K562 (cell line): ENCODE results near the gene CSTF2T. TPM values are rescaled to one million over a fixed set of nuclear protein-coding genes. Genes with fewer than 3 reads are reported as not detected.

ENCODE experiments used
- ATAC-seq: fragments of 200-7000 bp; cut with Tn5 transposase; 3 replicates; pipeline ENCODE4 v1.9.1; 2020; ENCODE audit warnings: moderate library complexity
- BruUV-seq: library from RNA; stranded (reverse); fragments of 400-500 nt; replicated peaks from 2 replicates; lab custom pipeline; 2021; lab: Mats Ljungman, UMichigan
- CTCF ChIA-PET: fragments of 300-600 bp; formaldehyde crosslinking; extraction: SDS; loops from one replicate; lab custom pipeline; 2021; ENCODE audit warnings: low intra/inter-chr PET ratio; lab: Yijun Ruan, JAX
- POLR2A ChIA-PET: fragments of 300-600, 350-650 bp; sonication (Branson Sonifier 250); formaldehyde crosslinking; extraction: SDS; loops from one replicate; lab custom pipeline; 2021; ENCODE audit warnings: antibody characterized with exemption, inconsistent platforms; lab: Yijun Ruan, JAX
- DNase-seq, 4 experiments: peaks; one replicate each; pipeline versions ENCODE4 v3.0.0 to v3.0.0-alpha.2; 2011 to 2018; ENCODE audit warnings: low spot score in 3 of 4, mixed read lengths in 3 of 4; ENCODE audit errors: extremely low read depth in 1 of 4
- FAIRE-seq: peaks from 2 replicates; lab custom pipeline; 2011; peaks lifted over from hg19 to GRCh38; lab: Jason Lieb, UNC
- H2AFZ ChIP-seq: 2 replicates; pipeline ENCODE4 v1.6.0; 2011; ENCODE audit warnings: low read depth, low read length, control low read depth, inconsistent platforms
- H3K27ac ChIP-seq: fragments of 200-600 bp; 3 replicates; pipeline ENCODE4 v1.8.0; 2011; ENCODE audit warnings: low read depth, mild to moderate bottlenecking, control low read depth, inconsistent platforms, low read length, moderate library complexity, mixed read lengths; ENCODE audit errors: extremely low read depth
- H3K27me3 ChIP-seq, 2 experiments: fragments of 300-600 bp in 1 of 2; 2 replicates in 1 of 2; 3 replicates in 1 of 2; pipeline versions ENCODE4 v1.6.0 to v1.8.0; 2011; ENCODE audit warnings: inconsistent platforms in 2 of 2, low read length in 2 of 2, mild to moderate bottlenecking in 1 of 2, mixed read lengths in 1 of 2, moderate library complexity in 1 of 2; ENCODE audit not compliant: control insufficient read depth in 2 of 2, insufficient read depth in 2 of 2
- H3K36me3 ChIP-seq: fragments of 300-600 bp; 3 replicates; pipeline ENCODE4 v1.8.0; 2011; ENCODE audit warnings: mild to moderate bottlenecking, low read length, inconsistent platforms; ENCODE audit not compliant: control insufficient read depth, insufficient read depth
- H3K4me1 ChIP-seq, 2 experiments: fragments of 200-600 bp in 1 of 2; replicated peaks in 1 of 2; 2 replicates in 1 of 2; 3 replicates in 1 of 2; pipeline versions ENCODE4 v1.5.1 to v1.8.0; 2011; ENCODE audit warnings: inconsistent platforms in 2 of 2, low read length in 2 of 2, mild to moderate bottlenecking in 1 of 2, mixed read lengths in 1 of 2, moderate library complexity in 1 of 2; ENCODE audit not compliant: control insufficient read depth in 2 of 2, insufficient read depth in 2 of 2
- H3K4me2 ChIP-seq: 2 replicates; pipeline ENCODE4 v1.6.1; 2011; ENCODE audit warnings: low read length, control low read depth, inconsistent platforms, mixed read lengths; ENCODE audit not compliant: insufficient read depth
- H3K4me3 ChIP-seq: fragments of 200-600 bp; sonication (generic), shearing (Covaris generic); 2 replicates; pipeline ENCODE4 v1.5.1; 2016; ENCODE audit warnings: control low read depth, inconsistent platforms
- H3K79me2 ChIP-seq: fragments of 200-600 bp; 3 replicates; pipeline ENCODE4 v1.8.0; 2011; ENCODE audit warnings: low read length, inconsistent platforms; ENCODE audit not compliant: control insufficient read depth, insufficient read depth
- H3K9ac ChIP-seq, 2 experiments: 2 replicates each; pipeline versions ENCODE4 v1.6.0 to v1.6.1; 2011; ENCODE audit warnings: low read depth in 2 of 2, low read length in 2 of 2, control low read depth in 1 of 2, inconsistent platforms in 1 of 2, mild to moderate bottlenecking in 1 of 2, mixed read lengths in 1 of 2; ENCODE audit not compliant: insufficient read depth in 1 of 2
- H3K9me1 ChIP-seq: one replicate; pipeline ENCODE4 v1.6.0; 2011; ENCODE audit warnings: inconsistent platforms, mild to moderate bottlenecking, low read length, moderate library complexity; ENCODE audit not compliant: control insufficient read depth, insufficient read depth
- H3K9me3 ChIP-seq: replicated peaks from 2 replicates; pipeline ENCODE4 v1.5.1; 2011; ENCODE audit warnings: low read depth, low read length, inconsistent platforms; ENCODE audit not compliant: control insufficient read depth, insufficient read depth
- H4K20me1 ChIP-seq: replicated peaks from 2 replicates; pipeline ENCODE4 v1.6.1; 2011; ENCODE audit warnings: low read length, inconsistent platforms, mixed read lengths; ENCODE audit not compliant: control insufficient read depth, insufficient read depth
- ATF1 ChIP-seq, 2 experiments: fragments of 450-650 bp in 1 of 2; IDR thresholded peaks; 2 replicates each; pipeline ENCODE4 v1.6.1; 2016; ENCODE audit warnings: missing compliant biosample characterization in 1 of 2, missing genetic modification characterization in 1 of 2
- GATA2 ChIP-seq: sonication (generic); formaldehyde crosslinking; IDR thresholded peaks from 2 replicates; pipeline ENCODE4 v1.4.0; 2020; ENCODE audit warnings: mild to moderate bottlenecking, missing genetic modification reagents
- MCM2 ChIP-seq: fragments of 450-650 bp; IDR thresholded peaks from 2 replicates; pipeline ENCODE4 v1.6.1; 2017; ENCODE audit warnings: low read depth, mild to moderate bottlenecking
- PHF8 ChIP-seq: fragments of 200-600 bp; sonication (generic); IDR thresholded peaks from 2 replicates; pipeline ENCODE4 v1.6.1; 2012; ENCODE audit warnings: mixed run types, mild to moderate bottlenecking, inconsistent platforms, low read length, moderate library complexity, borderline replicate concordance
- RBM15 ChIP-seq: fragments of 200-400 bp; formaldehyde crosslinking; IDR thresholded peaks from 2 replicates; pipeline ENCODE4 v1.6.1; 2018; ENCODE audit warnings: mild to moderate bottlenecking, low read length, moderate library complexity; ENCODE audit not compliant: insufficient read depth
- RBM25 ChIP-seq: fragments of 200-400 bp; formaldehyde crosslinking; IDR thresholded peaks from 2 replicates; pipeline ENCODE4 v1.6.1; 2018; ENCODE audit warnings: low read length, low read depth, moderate library complexity; ENCODE audit not compliant: severe bottlenecking
- SFPQ ChIP-seq: fragments of 200-400 bp; formaldehyde crosslinking; IDR thresholded peaks from 2 replicates; pipeline ENCODE4 v1.6.1; 2017; ENCODE audit warnings: mild to moderate bottlenecking, low read depth, low read length, moderate library complexity
- SNIP1 ChIP-seq: fragments of 450-650 bp; IDR thresholded peaks from 2 replicates; pipeline ENCODE4 v1.7.1; 2017; ENCODE audit warnings: low read depth, mild to moderate bottlenecking
- STAG1 ChIP-seq: sonication (generic); formaldehyde crosslinking; IDR thresholded peaks from 2 replicates; pipeline ENCODE4 v1.5.0; 2020; ENCODE audit warnings: missing genetic modification reagents, borderline replicate concordance
- TBP ChIP-seq: optimal IDR thresholded peaks from 2 replicates; pipeline ENCODE3; 2011; ENCODE audit warnings: low read depth, low read length, improper control_type of control experiment
- ZFPM2 ChIP-seq: fragments of 250-450 bp; sonication (Bioruptor Pico); IDR thresholded peaks from 2 replicates; pipeline ENCODE4 v1.5.1; 2022; ENCODE audit warnings: mild to moderate bottlenecking
- ZNF507 ChIP-seq: conservative IDR thresholded peaks from 2 replicates; pipeline ENCODE4 v1.6.1; 2017; ENCODE audit warnings: missing genetic modification characterization, missing compliant biosample characterization
- ZNF695 ChIP-seq: fragments of 450-650 bp; formaldehyde crosslinking; IDR thresholded peaks from 2 replicates; pipeline ENCODE4 v1.4.0; 2020; ENCODE audit warnings: mild to moderate bottlenecking, moderate library complexity
- WGBS: fragments of 100-300 bp; shearing (Covaris generic); methylation state at CpG from one replicate; pipeline ENCODE4 v1.1.6; 2016; ENCODE audit warnings: low coverage, mixed read lengths; ENCODE audit not compliant: insufficient coverage; ENCODE audit errors: missing lambda C conversion rate; 5-methylcytosine and 5-hydroxymethylcytosine counted together
- in situ Hi-C: fragments of 300-500 bp; cut with MboI; formaldehyde crosslinking; loops from 4 replicates; pipeline ENCODE4 v1.15.0; 2018; ENCODE audit warnings: inconsistent platforms, mixed read lengths
- intact Hi-C: fragments of 100-400 bp; cut with micrococcal nuclease; formaldehyde crosslinking; loops from 2 replicates; pipeline ENCODE4 v1.14.2; 2022
- polyA plus RNA-seq, 8 experiments: library from polyadenylated mRNA; depleted of rRNA in 4 of 8; stranded (reverse) in 5 of 8; unstranded in 3 of 8; fragments of >200 nt; fragmentation: Nextera tagmentation in 2 of 8; fragmentation: Illumina TruSeq in 1 of 8; extraction: Ambion mirVana in 2 of 8; extraction: Trizol in 1 of 8; gene quantifications; 2 replicates each; pipeline versions ENCODE4 v1.2.1 to v1.2.3, GENCODE V29; 2011 to 2014; ENCODE audit warnings: inconsistent platforms in 1 of 8, missing spikeins in 1 of 8
- total RNA-seq, 7 experiments: library from RNA; depleted of rRNA in 6 of 7; stranded (reverse); fragments of >200 nt in 6 of 7; fragmentation: Illumina TruSeq in 2 of 7; extraction: Trizol in 2 of 7; gene quantifications; 2 replicates each; pipeline versions ENCODE4 v1.2.1 to v1.2.3, GENCODE V29; 2011 to 2021; ENCODE audit warnings: low replicate concordance in 1 of 7
- TF ChIP-seq, protein P1 (sequence below): fragments of 450-650 bp; IDR thresholded peaks from 2 replicates; pipeline ENCODE4 v1.6.1; 2017; ENCODE audit warnings: antibody characterized with exemption
- TF ChIP-seq, protein P2 (sequence below), 2 experiments: fragments of 250-450 bp in 1 of 2; fragments of 450-650 bp in 1 of 2; sonication (Bioruptor Pico) in 1 of 2; IDR thresholded peaks; 2 replicates each; pipeline versions ENCODE4 v1.6.1 to v1.8.0; 2016 to 2021; ENCODE audit warnings: mild to moderate bottlenecking in 2 of 2, moderate library complexity in 2 of 2, missing compliant biosample characterization in 1 of 2, missing genetic modification characterization in 1 of 2
- TF ChIP-seq, protein P3 (sequence below): fragments of 250-450 bp; sonication (Bioruptor Pico); IDR thresholded peaks from 2 replicates; pipeline ENCODE4 v1.8.0; 2021; ENCODE audit warnings: moderate library complexity, mild to moderate bottlenecking, inconsistent platforms

The CSTF2T gene
- total and polyA plus RNA-seq, 9 of the 15 experiments (the other 6 are each of a cell fraction or from before 2014, with no cell fraction given): 10.3 to 32.4 (median 24.2) TPM

GRCh38 chr10:51743146-51743545 lies 43.8 kb upstream of the CSTF2T start:
- no peak for DNase-seq
- POLR2A ChIA-PET: no interaction called here
- WGBS: 0% methylated on average over 6 of the region's 6 CpGs
- Histone ChIP-seq H3K27me3 (no peaks in the 10 kb centered on the region), H3K36me3 (no peaks in the 10 kb centered on the region), H3K27ac (no peak overlapping the region), H3K4me2 (no peak overlapping the region), H3K9me3 (no peaks in the 10 kb centered on the region), H3K9me1 (no peaks in the 10 kb centered on the region), H3K79me2 (no peaks in the 10 kb centered on the region), H4K20me1 (no peaks in the 10 kb centered on the region), H3K4me3 (no peak overlapping the region), H3K9ac (no peak overlapping the region), H3K4me1 (no peaks in the 10 kb centered on the region), H2AFZ (no peak overlapping the region)
- CTCF ChIA-PET: no interaction called here
- no peak for ATAC-seq
- intact Hi-C loops (no loop called here), in situ Hi-C loops (no loop called here)
- BruUV-seq: no TSS peak
- no peak for FAIRE-seq
- no peak for TF ChIP-seq ATF1 (CRISPR knock-in tag; IDR thresholded peaks at IDR 0.05)
- TF ChIP-seq ATF1 (tag; IDR thresholded peaks at IDR 0.05): no peak
- TF ChIP-seq, protein P1, sequence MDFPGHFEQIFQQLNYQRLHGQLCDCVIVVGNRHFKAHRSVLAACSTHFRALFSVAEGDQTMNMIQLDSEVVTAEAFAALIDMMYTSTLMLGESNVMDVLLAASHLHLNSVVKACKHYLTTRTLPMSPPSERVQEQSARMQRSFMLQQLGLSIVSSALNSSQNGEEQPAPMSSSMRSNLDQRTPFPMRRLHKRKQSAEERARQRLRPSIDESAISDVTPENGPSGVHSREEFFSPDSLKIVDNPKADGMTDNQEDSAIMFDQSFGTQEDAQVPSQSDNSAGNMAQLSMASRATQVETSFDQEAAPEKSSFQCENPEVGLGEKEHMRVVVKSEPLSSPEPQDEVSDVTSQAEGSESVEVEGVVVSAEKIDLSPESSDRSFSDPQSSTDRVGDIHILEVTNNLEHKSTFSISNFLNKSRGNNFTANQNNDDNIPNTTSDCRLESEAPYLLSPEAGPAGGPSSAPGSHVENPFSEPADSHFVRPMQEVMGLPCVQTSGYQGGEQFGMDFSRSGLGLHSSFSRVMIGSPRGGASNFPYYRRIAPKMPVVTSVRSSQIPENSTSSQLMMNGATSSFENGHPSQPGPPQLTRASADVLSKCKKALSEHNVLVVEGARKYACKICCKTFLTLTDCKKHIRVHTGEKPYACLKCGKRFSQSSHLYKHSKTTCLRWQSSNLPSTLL: no peak
- no peak for TF ChIP-seq SNIP1
- TF ChIP-seq RBM15: no peak
- TF ChIP-seq, protein P2, sequence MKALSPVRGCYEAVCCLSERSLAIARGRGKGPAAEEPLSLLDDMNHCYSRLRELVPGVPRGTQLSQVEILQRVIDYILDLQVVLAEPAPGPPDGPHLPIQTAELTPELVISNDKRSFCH (CRISPR knock-in tag; IDR thresholded peaks at IDR 0.05): no peak
- TF ChIP-seq, protein P2 (tag; IDR thresholded peaks at IDR 0.05): no peak
- no peak for TF ChIP-seq GATA2
- TF ChIP-seq STAG1: no peak
- TF ChIP-seq MCM2: no peak
- no peak for TF ChIP-seq ZFPM2
- TF ChIP-seq, protein P3, sequence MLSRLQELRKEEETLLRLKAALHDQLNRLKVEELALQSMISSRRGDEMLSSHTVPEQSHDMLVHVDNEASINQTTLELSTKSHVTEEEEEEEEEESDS (CRISPR knock-in tag): no peak
- no peak for TF ChIP-seq PHF8
- TF ChIP-seq RBM25: no peak
- TF ChIP-seq SFPQ: no peak
- TF ChIP-seq ZNF695 (CRISPR knock-in tag): no peak
- TF ChIP-seq TBP: no peak
- TF ChIP-seq ZNF507 (tag): no peak
